Progenitor cell of endocrine pancreas (in vitro differentiated cells): ENCODE measurements around the gene TUBGCP6. TPM values are rescaled to one million over a fixed set of nuclear protein-coding genes. Genes with fewer than 3 reads are reported as not detected.
"Not testable (repeated sequence)": the region's sequence is repeated elsewhere in the genome, so short reads cannot be mapped to it uniquely, and the experiment has no call there.

Source experiments
- DNase-seq: peaks from one replicate; pipeline ENCODE4 v3.0.0; 2021; ENCODE audit warnings: low spot score; ENCODE audit not compliant: unreplicated experiment
- H3K27ac Mint-ChIP-seq: 2 replicates; pipeline ENCODE4 v1.8.0; 2021; ENCODE audit warnings: mild to moderate bottlenecking, moderate library complexity, mixed read lengths
- H3K27me3 Mint-ChIP-seq: 2 replicates; pipeline ENCODE4 v1.8.0; 2021; ENCODE audit warnings: mixed read lengths
- H3K36me3 Mint-ChIP-seq: 2 replicates; pipeline ENCODE4 v1.8.0; 2022; ENCODE audit warnings: mixed read lengths; ENCODE audit not compliant: insufficient read depth
- H3K4me1 Mint-ChIP-seq: 2 replicates; pipeline ENCODE4 v1.8.0; 2021; ENCODE audit warnings: low read depth, mixed read lengths
- H3K4me3 Mint-ChIP-seq: 2 replicates; pipeline ENCODE4 v1.8.0; 2021; ENCODE audit warnings: low read depth, mild to moderate bottlenecking, moderate library complexity, mixed read lengths
- H3K9me3 Mint-ChIP-seq: 2 replicates; pipeline ENCODE4 v1.8.0; 2021; ENCODE audit warnings: low read depth, mixed read lengths
- CTCF ChIP-seq: fragments of 200-600 bp; sonication (generic); IDR thresholded peaks from one replicate; pipeline ENCODE4 v1.5.0; 2021; ENCODE audit warnings: antibody characterized with exemption, mild to moderate bottlenecking; ENCODE audit not compliant: unreplicated experiment
- total RNA-seq: library from RNA; stranded (reverse); gene quantifications from 2 replicates; pipeline ENCODE4 v1.2.1, GENCODE V29; 2021

The TUBGCP6 gene
- total RNA-seq, 1 donor from 2014 or later = 70.9 TPM

- no peak for TF ChIP-seq CTCF
- H3K36me3 Mint-ChIP-seq = peaks cover 1% of the 10 kb centered on the region
- H3K4me3 Mint-ChIP-seq = peak overlapping the region; percentile 37
- no peak overlapping the region for H3K27ac Mint-ChIP-seq
- no peaks in the 10 kb centered on the region for H3K9me3 Mint-ChIP-seq
- no peak for DNase-seq
- peaks cover 7% of the 10 kb centered on the region for H3K27me3 Mint-ChIP-seq
- peaks cover 4% of the 10 kb centered on the region for H3K4me1 Mint-ChIP-seq
Observed at GRCh38 chr22:50171965-50172421, 72.8 kb downstream of the TUBGCP6 start.

GRCh38 chr22:50171319-50171964 is 73.4 kb downstream of the TUBGCP6 start:
- Mint-ChIP-seq H3K4me3 (peak overlapping the region; percentile 84), H3K36me3 (no peaks in the 10 kb centered on the region), H3K27ac (peak overlapping the region; percentile 88), H3K27me3 (peaks cover 7% of the 10 kb centered on the region), H3K9me3 (no peaks in the 10 kb centered on the region), H3K4me1 (peaks cover 4% of the 10 kb centered on the region)
- no peak for DNase-seq
- TF ChIP-seq CTCF = no peak

GRCh38 chr22:50170453-50171318 is 74.1 kb downstream of the TUBGCP6 start, which contains the start of gene PANX2:
TSS of gene PANX2 (plus strand) at chr22:50170731. CDS start at chr22:50170731, 0 bp downstream.
- Mint-ChIP-seq H3K27me3 (peaks cover 7% of the 10 kb centered on the region), H3K4me1 (peaks cover 4% of the 10 kb centered on the region), H3K4me3 (peak within 1 kb of the TSS; percentile 84), H3K9me3 (no peaks in the 10 kb centered on the region), H3K36me3 (no peaks in the 10 kb centered on the region), H3K27ac (peak within 1 kb of the TSS; percentile 88)
- TF ChIP-seq CTCF = no peak
- DNase-seq = no peak

- H3K4me1 Mint-ChIP-seq = peaks cover 4% of the 10 kb centered on the region
- peaks cover 11% of the 10 kb centered on the region for H3K27me3 Mint-ChIP-seq
- peak overlapping the region; percentile 55 for H3K4me3 Mint-ChIP-seq
- H3K36me3 Mint-ChIP-seq = no peaks in the 10 kb centered on the region
- peak; percentile 24 for TF ChIP-seq CTCF
- DNase-seq = no peak
- no peak overlapping the region for H3K27ac Mint-ChIP-seq
- no peaks in the 10 kb centered on the region for H3K9me3 Mint-ChIP-seq
Observed at GRCh38 chr22:50169774-50170341, 75.0 kb downstream of the TUBGCP6 start.

- TF ChIP-seq CTCF = no peak
- H3K36me3 Mint-ChIP-seq = no peaks in the 10 kb centered on the region
- H3K27me3 Mint-ChIP-seq = peaks cover 12% of the 10 kb centered on the region
- peak overlapping the region; percentile 71 for H3K4me3 Mint-ChIP-seq
- H3K9me3 Mint-ChIP-seq = no peaks in the 10 kb centered on the region
- peak overlapping the region; percentile 18 for H3K27ac Mint-ChIP-seq
- peaks cover 4% of the 10 kb centered on the region for H3K4me1 Mint-ChIP-seq
- no peak for DNase-seq
Observed at GRCh38 chr22:50169181-50169759, 75.6 kb downstream of the TUBGCP6 start.

GRCh38 chr22:50168490-50169180 is 76.2 kb downstream of the TUBGCP6 start:
- peak overlapping the region; percentile 18 for H3K27ac Mint-ChIP-seq
- H3K4me1 Mint-ChIP-seq, H3K36me3 Mint-ChIP-seq, H3K9me3 Mint-ChIP-seq, DNase-seq: not testable (repeated sequence)
- H3K27me3 Mint-ChIP-seq = peaks cover 14% of the 10 kb centered on the region
- peak overlapping the region; percentile 71 for H3K4me3 Mint-ChIP-seq
